OCI-LY3 (cell line): ENCODE measurements around the gene TUBA3E.

Source experiments
- H2AFZ ChIP-seq: fragments of 200-600, 300-600 bp; shearing (Covaris generic); 2 replicates; pipeline ENCODE4 v1.6.0; 2014; ENCODE audit warnings: antibody characterized with exemption, low read depth, low read length
- H3K27ac ChIP-seq: fragments of 200-600, 300-600 bp; sonication (generic); 2 replicates; pipeline ENCODE4 v1.5.1; 2014; ENCODE audit warnings: mild to moderate bottlenecking, low read length, moderate library complexity, mixed read lengths
- H3K27me3 ChIP-seq: fragments of 200-600, 300-600 bp; sonication (generic); 2 replicates; pipeline ENCODE4 v1.6.1; 2014; ENCODE audit warnings: low read depth, low read length, mixed read lengths
- H3K36me3 ChIP-seq: fragments of 200-600, 300-600 bp; sonication (generic); replicated peaks from 2 replicates; pipeline ENCODE3; 2014; ENCODE audit warnings: low read depth, low read length, mixed read lengths
- H3K4me1 ChIP-seq: fragments of 300-600, 200-600 bp; sonication (generic); 2 replicates; pipeline ENCODE4 v1.6.1; 2014; ENCODE audit warnings: low read length, mixed read lengths
- H3K4me2 ChIP-seq: fragments of 200-600, 300-600 bp; sonication (generic); 2 replicates; pipeline ENCODE4 v1.6.1; 2014; ENCODE audit warnings: low read length, mixed read lengths
- H3K4me3 ChIP-seq: fragments of 300-600, 200-600 bp; sonication (generic); 2 replicates; pipeline ENCODE4 v1.5.1; 2014; ENCODE audit warnings: antibody characterized with exemption, mild to moderate bottlenecking, low read length, moderate library complexity
- H3K79me2 ChIP-seq: fragments of 300-600, 200-600 bp; shearing (Covaris generic); 2 replicates; pipeline ENCODE4 v1.6.1; 2014; ENCODE audit warnings: mild to moderate bottlenecking, low read length, mixed read lengths
- H3K9ac ChIP-seq: fragments of 300-600, 200-600 bp; shearing (Covaris generic); 2 replicates; pipeline ENCODE4 v1.6.0; 2014; ENCODE audit warnings: mild to moderate bottlenecking, low read length, moderate library complexity
- H3K9me3 ChIP-seq: fragments of 200-600, 300-600 bp; shearing (Covaris generic); 2 replicates; pipeline ENCODE4 v1.6.1; 2014; ENCODE audit warnings: low read length, mixed read lengths; ENCODE audit not compliant: insufficient read depth
- H4K20me1 ChIP-seq: fragments of 200-600, 300-600 bp; sonication (generic); 2 replicates; pipeline ENCODE4 v1.6.1; 2016; ENCODE audit warnings: low read length, mixed read lengths; ENCODE audit not compliant: insufficient read depth
- CTCF ChIP-seq: fragments of 200-600, 300-600 bp; sonication (generic); IDR thresholded peaks from 2 replicates; pipeline ENCODE4 v1.5.1; 2014; ENCODE audit warnings: antibody characterized with exemption, low read length, low read depth
- EZH2phosphoT487 ChIP-seq: fragments of 200-600 bp; shearing (Covaris generic); IDR thresholded peaks from 2 replicates; pipeline ENCODE4 v1.6.1; 2018; ENCODE audit warnings: antibody characterized with exemption, mixed run types, low read depth

Gene TUBA3E

GRCh38 chr2:130198343-130198742 is at the start of gene TUBA3E:
Gene TUBA3E (minus strand): TSS chr2:130198439. CDS start chr2:130198360, 79 bp downstream.
- H3K27ac ChIP-seq = no peak within 1 kb of the TSS
- H2AFZ ChIP-seq = no peak within 1 kb of the TSS
- H3K9ac ChIP-seq = no peak within 1 kb of the TSS
- H3K27me3 ChIP-seq = no peaks in the 10 kb centered on the region
- TF ChIP-seq CTCF (no peak), EZH2phosphoT487 (no peak)
- no peak within 1 kb of the TSS for H3K4me3 ChIP-seq
- H3K4me2 ChIP-seq = no peak within 1 kb of the TSS
- H3K36me3 ChIP-seq = no peaks in the 10 kb centered on the region
- H4K20me1 ChIP-seq = no peaks in the 10 kb centered on the region
- H3K9me3 ChIP-seq = no peaks in the 10 kb centered on the region
- no peaks in the 10 kb centered on the region for H3K79me2 ChIP-seq
- no peaks in the 10 kb centered on the region for H3K4me1 ChIP-seq

- no peak overlapping the region for H3K9ac ChIP-seq
- no peaks in the 10 kb centered on the region for H3K36me3 ChIP-seq
- no peaks in the 10 kb centered on the region for H3K4me1 ChIP-seq
- no peaks in the 10 kb centered on the region for H3K27me3 ChIP-seq
- H3K4me3 ChIP-seq = no peak overlapping the region
- H3K27ac ChIP-seq = no peak overlapping the region
- no peaks in the 10 kb centered on the region for H4K20me1 ChIP-seq
- no peaks in the 10 kb centered on the region for H3K9me3 ChIP-seq
- no peak for TF ChIP-seq CTCF
- TF ChIP-seq EZH2phosphoT487 = no peak
- no peak overlapping the region for H3K4me2 ChIP-seq
- H2AFZ ChIP-seq = no peak overlapping the region
- no peaks in the 10 kb centered on the region for H3K79me2 ChIP-seq
Measured at GRCh38 chr2:130246430-130246829, 48.2 kb upstream of the TUBA3E start.

- Histone ChIP-seq H3K4me2 (no peak overlapping the region), H3K4me1 (no peaks in the 10 kb centered on the region), H3K36me3 (no peaks in the 10 kb centered on the region), H3K4me3 (no peak overlapping the region), H3K27ac (no peak overlapping the region), H3K27me3 (no peaks in the 10 kb centered on the region), H3K9me3 (no peaks in the 10 kb centered on the region), H2AFZ (no peak overlapping the region), H3K79me2 (no peaks in the 10 kb centered on the region), H3K9ac (no peak overlapping the region), H4K20me1 (no peaks in the 10 kb centered on the region)
- TF ChIP-seq CTCF = no peak
- no peak for TF ChIP-seq EZH2phosphoT487
Measured at GRCh38 chr2:130245976-130246375, 47.7 kb upstream of the TUBA3E start.

DNA sequence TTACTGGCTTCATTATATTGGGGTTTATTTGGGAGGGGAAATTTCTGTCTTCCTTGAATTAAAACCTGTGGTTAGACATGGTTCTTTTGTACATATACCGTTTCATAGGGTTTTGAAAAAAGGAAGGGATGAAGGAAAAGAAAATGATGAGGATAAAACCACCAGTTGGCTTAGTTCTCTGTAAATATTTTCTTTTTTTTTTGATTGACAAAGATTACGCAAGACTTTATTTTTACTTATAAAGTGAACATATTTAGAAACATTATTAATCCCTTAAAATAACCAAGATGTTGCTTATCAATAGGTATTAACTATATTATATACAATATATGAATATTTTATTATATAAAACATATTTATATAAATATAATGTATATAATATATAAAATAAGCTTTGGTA is 45.1 kb upstream of the TUBA3E start:
- no peak overlapping the region for H3K27ac ChIP-seq
- no peaks in the 10 kb centered on the region for H4K20me1 ChIP-seq
- no peak for TF ChIP-seq CTCF
- no peak for TF ChIP-seq EZH2phosphoT487
- no peak overlapping the region for H3K4me2 ChIP-seq
- H3K36me3 ChIP-seq = no peaks in the 10 kb centered on the region
- no peaks in the 10 kb centered on the region for H3K4me1 ChIP-seq
- H3K4me3 ChIP-seq = no peak overlapping the region
- H3K9me3 ChIP-seq = no peaks in the 10 kb centered on the region
- H2AFZ ChIP-seq = no peak overlapping the region
- H3K79me2 ChIP-seq = no peaks in the 10 kb centered on the region
- H3K27me3 ChIP-seq = no peaks in the 10 kb centered on the region
- H3K9ac ChIP-seq = no peak overlapping the region
